ENCODE measurements around the gene LCN10. TPM values are rescaled to one million over a fixed set of nuclear protein-coding genes. Genes with fewer than 3 reads are reported as not detected.

LCN10 gene
- total and polyA plus RNA-seq, 9 of the 15 experiments (the other 6 are each of a cell fraction or from before 2014, with no cell fraction given) = 0.10 to 0.21 (median 0.14) TPM; not detected in 6

- TF ChIP-seq ZNF398 (CRISPR knock-in tag; IDR thresholded peaks at IDR 0.05) (no peak), RBM39 (optimal IDR thresholded peaks at IDR 0.05; ENCODE audit: low read depth, low read length) (no peak), MLLT1 (IDR thresholded peaks at IDR 0.05) (no peak), ZNF277 (CRISPR knock-in tag; IDR thresholded peaks at IDR 0.05; ENCODE audit: borderline replicate concordance) (no peak), CTCF (IDR thresholded peaks at IDR 0.05 in 2 of 3, conservative IDR thresholded peaks at IDR 0.05 in 1 of 3; ENCODE audit: insufficient read depth in 2 of 3, low read depth in 1 of 3, low read length in 3 of 3) (no peak), ZNF507 (tag; conservative IDR thresholded peaks at IDR 0.05) (no peak), ZNF778 (CRISPR knock-in tag; IDR thresholded peaks at IDR 0.05) (no peak), MEF2A (IDR thresholded peaks at IDR 0.05; ENCODE audit: control insufficient read depth, low read depth, low read length) (no peak), HNRNPL (IDR thresholded peaks at IDR 0.05; ENCODE audit: low read depth, low read length) (no peak), RFX5 (IDR thresholded peaks at IDR 0.05; ENCODE audit: low read depth, low read length) (no peak), SIX5 (IDR thresholded peaks at IDR 0.05; ENCODE audit: borderline replicate concordance in 1 of 2, insufficient read depth in 1 of 2, low read depth in 1 of 2, low read length in 2 of 2) (no peak), RB1 (IDR thresholded peaks at IDR 0.05; ENCODE audit: low read depth) (no peak), CHD1 (IDR thresholded peaks at IDR 0.05; ENCODE audit: low read length) (no peak), ATF2 (CRISPR knock-in tag; IDR thresholded peaks at IDR 0.05) (no peak), ZNF133 (CRISPR knock-in tag; IDR thresholded peaks at IDR 0.05) (no peak), ZNF347 (CRISPR knock-in tag; IDR thresholded peaks at IDR 0.05; ENCODE audit: low read depth) (no peak), GATA2 (CRISPR knock-in tag; IDR thresholded peaks at IDR 0.05) (no peak), ZNF75A (CRISPR knock-in tag; IDR thresholded peaks at IDR 0.05) (no peak), HDGF (IDR thresholded peaks at IDR 0.05) (no peak), EP400 (IDR thresholded peaks at IDR 0.05) (no peak)
Measured at GRCh38 chr9:136711751-136712689, 30.7 kb downstream of the LCN10 start, which contains the start of gene DIPK1B (continued).
